K562 (cell line): ENCODE data around the gene PGS1. TPM values are rescaled to one million over a fixed set of nuclear protein-coding genes. Genes with fewer than 3 reads are reported as not detected.

Experiments
- ATAC-seq: fragments of 200-7000 bp; cut with Tn5 transposase; 3 replicates; pipeline ENCODE4 v1.9.1; 2020; ENCODE audit warnings: moderate library complexity
- BruUV-seq: library from RNA; stranded (reverse); fragments of 400-500 nt; replicated peaks from 2 replicates; lab custom pipeline; 2021; lab: Mats Ljungman, UMichigan
- CTCF ChIA-PET: fragments of 300-600 bp; formaldehyde crosslinking; extraction: SDS; loops from one replicate; lab custom pipeline; 2021; ENCODE audit warnings: low intra/inter-chr PET ratio; lab: Yijun Ruan, JAX
- POLR2A ChIA-PET: fragments of 300-600, 350-650 bp; sonication (Branson Sonifier 250); formaldehyde crosslinking; extraction: SDS; loops from one replicate; lab custom pipeline; 2021; ENCODE audit warnings: antibody characterized with exemption, inconsistent platforms; lab: Yijun Ruan, JAX
- DNase-seq, 4 experiments: peaks; one replicate each; pipeline versions ENCODE4 v3.0.0 to v3.0.0-alpha.2; 2011 to 2018; ENCODE audit warnings: low spot score in 3 of 4, mixed read lengths in 3 of 4; ENCODE audit errors: extremely low read depth in 1 of 4
- FAIRE-seq: peaks from 2 replicates; lab custom pipeline; 2011; peaks lifted over from hg19 to GRCh38; lab: Jason Lieb, UNC
- H2AFZ ChIP-seq: 2 replicates; pipeline ENCODE4 v1.6.0; 2011; ENCODE audit warnings: low read depth, low read length, control low read depth, inconsistent platforms
- H3K27ac ChIP-seq: fragments of 200-600 bp; 3 replicates; pipeline ENCODE4 v1.8.0; 2011; ENCODE audit warnings: low read depth, mild to moderate bottlenecking, control low read depth, inconsistent platforms, low read length, moderate library complexity, mixed read lengths; ENCODE audit errors: extremely low read depth
- H3K27me3 ChIP-seq, 2 experiments: fragments of 300-600 bp in 1 of 2; 2 replicates in 1 of 2; 3 replicates in 1 of 2; pipeline versions ENCODE4 v1.6.0 to v1.8.0; 2011; ENCODE audit warnings: inconsistent platforms in 2 of 2, low read length in 2 of 2, mild to moderate bottlenecking in 1 of 2, mixed read lengths in 1 of 2, moderate library complexity in 1 of 2; ENCODE audit not compliant: control insufficient read depth in 2 of 2, insufficient read depth in 2 of 2
- H3K36me3 ChIP-seq: fragments of 300-600 bp; 3 replicates; pipeline ENCODE4 v1.8.0; 2011; ENCODE audit warnings: mild to moderate bottlenecking, low read length, inconsistent platforms; ENCODE audit not compliant: control insufficient read depth, insufficient read depth
- H3K4me1 ChIP-seq, 2 experiments: fragments of 200-600 bp in 1 of 2; replicated peaks in 1 of 2; 2 replicates in 1 of 2; 3 replicates in 1 of 2; pipeline versions ENCODE4 v1.5.1 to v1.8.0; 2011; ENCODE audit warnings: inconsistent platforms in 2 of 2, low read length in 2 of 2, mild to moderate bottlenecking in 1 of 2, mixed read lengths in 1 of 2, moderate library complexity in 1 of 2; ENCODE audit not compliant: control insufficient read depth in 2 of 2, insufficient read depth in 2 of 2
- H3K4me2 ChIP-seq: 2 replicates; pipeline ENCODE4 v1.6.1; 2011; ENCODE audit warnings: low read length, control low read depth, inconsistent platforms, mixed read lengths; ENCODE audit not compliant: insufficient read depth
- H3K4me3 ChIP-seq: fragments of 200-600 bp; sonication (generic), shearing (Covaris generic); 2 replicates; pipeline ENCODE4 v1.5.1; 2016; ENCODE audit warnings: control low read depth, inconsistent platforms
- H3K79me2 ChIP-seq: fragments of 200-600 bp; 3 replicates; pipeline ENCODE4 v1.8.0; 2011; ENCODE audit warnings: low read length, inconsistent platforms; ENCODE audit not compliant: control insufficient read depth, insufficient read depth
- H3K9ac ChIP-seq, 2 experiments: 2 replicates each; pipeline versions ENCODE4 v1.6.0 to v1.6.1; 2011; ENCODE audit warnings: low read depth in 2 of 2, low read length in 2 of 2, control low read depth in 1 of 2, inconsistent platforms in 1 of 2, mild to moderate bottlenecking in 1 of 2, mixed read lengths in 1 of 2; ENCODE audit not compliant: insufficient read depth in 1 of 2
- H3K9me1 ChIP-seq: one replicate; pipeline ENCODE4 v1.6.0; 2011; ENCODE audit warnings: inconsistent platforms, mild to moderate bottlenecking, low read length, moderate library complexity; ENCODE audit not compliant: control insufficient read depth, insufficient read depth
- H3K9me3 ChIP-seq: replicated peaks from 2 replicates; pipeline ENCODE4 v1.5.1; 2011; ENCODE audit warnings: low read depth, low read length, inconsistent platforms; ENCODE audit not compliant: control insufficient read depth, insufficient read depth
- H4K20me1 ChIP-seq: replicated peaks from 2 replicates; pipeline ENCODE4 v1.6.1; 2011; ENCODE audit warnings: low read length, inconsistent platforms, mixed read lengths; ENCODE audit not compliant: control insufficient read depth, insufficient read depth
- DPF2 ChIP-seq: fragments of 450-650 bp; IDR thresholded peaks from 2 replicates; pipeline ENCODE4 v1.6.1; 2016
- FOXO4 ChIP-seq: fragments of 450-650 bp; formaldehyde crosslinking; IDR thresholded peaks from 2 replicates; pipeline ENCODE4 v1.4.0; 2020; ENCODE audit warnings: mild to moderate bottlenecking, moderate library complexity
- HNRNPLL ChIP-seq: fragments of 200-400 bp; formaldehyde crosslinking; IDR thresholded peaks from 2 replicates; pipeline ENCODE4 v1.6.1; 2017; ENCODE audit warnings: low read length, low read depth, mild to moderate bottlenecking; ENCODE audit not compliant: poor library complexity, severe bottlenecking
- KDM5B ChIP-seq: fragments of 200-600 bp; sonication (generic); IDR thresholded peaks from 2 replicates; pipeline ENCODE4 v1.6.1; 2012; ENCODE audit warnings: low read depth, mild to moderate bottlenecking, moderate library complexity, low read length, control low read depth, inconsistent platforms; ENCODE audit not compliant: insufficient replicate concordance
- LARP7 ChIP-seq: fragments of 450-650 bp; IDR thresholded peaks from 2 replicates; pipeline ENCODE4 v1.6.1; 2016
- MYNN ChIP-seq, 2 experiments: sonication (generic); formaldehyde crosslinking in 1 of 2; IDR thresholded peaks; 2 replicates each; pipeline versions ENCODE4 v1.5.0 to v1.6.1; 2016 to 2020; ENCODE audit warnings: antibody characterized with exemption in 1 of 2, missing genetic modification reagents in 1 of 2
- NFYB ChIP-seq: IDR thresholded peaks from 2 replicates; pipeline ENCODE4 v1.6.1; 2011; ENCODE audit warnings: mild to moderate bottlenecking, moderate library complexity; ENCODE audit not compliant: insufficient read length; ENCODE audit errors: extremely low read depth
- TAF7 ChIP-seq: fragments of 450-650 bp; IDR thresholded peaks from 2 replicates; pipeline ENCODE4 v1.6.1; 2016; ENCODE audit warnings: missing genetic modification characterization, missing compliant biosample characterization
- THRAP3 ChIP-seq: fragments of 450-650 bp; IDR thresholded peaks from 2 replicates; pipeline ENCODE4 v1.6.1; 2016; ENCODE audit warnings: mild to moderate bottlenecking, inconsistent platforms, borderline replicate concordance
- THRB ChIP-seq: fragments of 450-650 bp; formaldehyde crosslinking; conservative IDR thresholded peaks from 2 replicates; pipeline ENCODE4 v1.4.0; 2022; ENCODE audit warnings: mild to moderate bottlenecking, missing genetic modification characterization
- ZNF280B ChIP-seq: fragments of 250-450 bp; sonication (Bioruptor Pico); IDR thresholded peaks from 2 replicates; pipeline ENCODE4 v1.5.1; 2021; ENCODE audit warnings: mild to moderate bottlenecking
- WGBS: fragments of 100-300 bp; shearing (Covaris generic); methylation state at CpG from one replicate; pipeline ENCODE4 v1.1.6; 2016; ENCODE audit warnings: low coverage, mixed read lengths; ENCODE audit not compliant: insufficient coverage; ENCODE audit errors: missing lambda C conversion rate; 5-methylcytosine and 5-hydroxymethylcytosine counted together
- in situ Hi-C: fragments of 300-500 bp; cut with MboI; formaldehyde crosslinking; loops from 4 replicates; pipeline ENCODE4 v1.15.0; 2018; ENCODE audit warnings: inconsistent platforms, mixed read lengths
- intact Hi-C: fragments of 100-400 bp; cut with micrococcal nuclease; formaldehyde crosslinking; loops from 2 replicates; pipeline ENCODE4 v1.14.2; 2022
- polyA plus RNA-seq, 8 experiments: library from polyadenylated mRNA; depleted of rRNA in 4 of 8; stranded (reverse) in 5 of 8; unstranded in 3 of 8; fragments of >200 nt; fragmentation: Nextera tagmentation in 2 of 8; fragmentation: Illumina TruSeq in 1 of 8; extraction: Ambion mirVana in 2 of 8; extraction: Trizol in 1 of 8; gene quantifications; 2 replicates each; pipeline versions ENCODE4 v1.2.1 to v1.2.3, GENCODE V29; 2011 to 2014; ENCODE audit warnings: inconsistent platforms in 1 of 8, missing spikeins in 1 of 8
- total RNA-seq, 7 experiments: library from RNA; depleted of rRNA in 6 of 7; stranded (reverse); fragments of >200 nt in 6 of 7; fragmentation: Illumina TruSeq in 2 of 7; extraction: Trizol in 2 of 7; gene quantifications; 2 replicates each; pipeline versions ENCODE4 v1.2.1 to v1.2.3, GENCODE V29; 2011 to 2021; ENCODE audit warnings: low replicate concordance in 1 of 7
- TF ChIP-seq, protein P1 (sequence below): fragments of 200-800 bp; sonication (Bioruptor generic); IDR thresholded peaks from 2 replicates; pipeline ENCODE4 v1.6.1; 2017; ENCODE audit warnings: missing genetic modification characterization, missing compliant biosample characterization
- TF ChIP-seq, protein P2 (sequence below), 2 experiments: fragments of 450-650 bp in 1 of 2; IDR thresholded peaks; 2 replicates each; pipeline ENCODE4 v1.6.1; 2011 to 2017; ENCODE audit warnings: low read depth in 2 of 2, antibody characterized with exemption in 1 of 2, borderline replicate concordance in 1 of 2, low read length in 1 of 2, mild to moderate bottlenecking in 1 of 2, mixed read lengths in 1 of 2; ENCODE audit not compliant: control insufficient read depth in 1 of 2

Gene PGS1
- total and polyA plus RNA-seq, 9 of the 15 experiments (the other 6 are each of a cell fraction or from before 2014, with no cell fraction given) = 1.3 to 39.4 (median 22.3) TPM

GRCh38 chr17:78451753-78452152 is 73.3 kb downstream of the PGS1 start:
- no peak overlapping the region for H3K9ac ChIP-seq
- H3K36me3 ChIP-seq = no peaks in the 10 kb centered on the region
- intact Hi-C loops (no loop called here), in situ Hi-C loops (no loop called here)
- ATAC-seq (no peak), FAIRE-seq (no peak), DNase-seq (no peak)
- H2AFZ ChIP-seq = no peak overlapping the region
- H3K9me3 ChIP-seq = no peaks in the 10 kb centered on the region
- H3K79me2 ChIP-seq = no peaks in the 10 kb centered on the region
- peaks cover 14% of the 10 kb centered on the region for H4K20me1 ChIP-seq
- ChIA-PET CTCF (no interaction called here), POLR2A (interaction anchor here (1.2 kb wide), 1 partner anchor 9 kb away, joined by 4 read pairs; no protein-coding TSS in a partner anchor)
- 0% methylated on average over 6 of the region's 7 CpGs for WGBS
- H3K27ac ChIP-seq = no peak overlapping the region
- no peak overlapping the region for H3K4me2 ChIP-seq
- peaks cover 58 to 86% of the 10 kb centered on the region in 2 experiments for H3K27me3 ChIP-seq
- peaks cover 0 to 10% of the 10 kb centered on the region in 2 experiments; a peak in 1 of 5 replicates for H3K4me1 ChIP-seq
- no peaks in the 10 kb centered on the region for H3K9me1 ChIP-seq
- no peak overlapping the region for H3K4me3 ChIP-seq
- no TSS peak for BruUV-seq
- TF ChIP-seq NFYB (no peak), THRB (no peak), TAF7 (tag) (no peak), HNRNPLL (no peak), DPF2 (no peak), ZNF280B (no peak), LARP7 (no peak), FOXO4 (CRISPR knock-in tag) (no peak), MYNN (IDR thresholded peaks at IDR 0.05) (no peak), MYNN (CRISPR knock-in tag; IDR thresholded peaks at IDR 0.05) (no peak), KDM5B (no peak), THRAP3 (no peak)
- TF ChIP-seq, protein P1, sequence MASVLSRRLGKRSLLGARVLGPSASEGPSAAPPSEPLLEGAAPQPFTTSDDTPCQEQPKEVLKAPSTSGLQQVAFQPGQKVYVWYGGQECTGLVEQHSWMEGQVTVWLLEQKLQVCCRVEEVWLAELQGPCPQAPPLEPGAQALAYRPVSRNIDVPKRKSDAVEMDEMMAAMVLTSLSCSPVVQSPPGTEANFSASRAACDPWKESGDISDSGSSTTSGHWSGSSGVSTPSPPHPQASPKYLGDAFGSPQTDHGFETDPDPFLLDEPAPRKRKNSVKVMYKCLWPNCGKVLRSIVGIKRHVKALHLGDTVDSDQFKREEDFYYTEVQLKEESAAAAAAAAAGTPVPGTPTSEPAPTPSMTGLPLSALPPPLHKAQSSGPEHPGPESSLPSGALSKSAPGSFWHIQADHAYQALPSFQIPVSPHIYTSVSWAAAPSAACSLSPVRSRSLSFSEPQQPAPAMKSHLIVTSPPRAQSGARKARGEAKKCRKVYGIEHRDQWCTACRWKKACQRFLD (CRISPR knock-in tag) = no peak
- TF ChIP-seq, protein P2, sequence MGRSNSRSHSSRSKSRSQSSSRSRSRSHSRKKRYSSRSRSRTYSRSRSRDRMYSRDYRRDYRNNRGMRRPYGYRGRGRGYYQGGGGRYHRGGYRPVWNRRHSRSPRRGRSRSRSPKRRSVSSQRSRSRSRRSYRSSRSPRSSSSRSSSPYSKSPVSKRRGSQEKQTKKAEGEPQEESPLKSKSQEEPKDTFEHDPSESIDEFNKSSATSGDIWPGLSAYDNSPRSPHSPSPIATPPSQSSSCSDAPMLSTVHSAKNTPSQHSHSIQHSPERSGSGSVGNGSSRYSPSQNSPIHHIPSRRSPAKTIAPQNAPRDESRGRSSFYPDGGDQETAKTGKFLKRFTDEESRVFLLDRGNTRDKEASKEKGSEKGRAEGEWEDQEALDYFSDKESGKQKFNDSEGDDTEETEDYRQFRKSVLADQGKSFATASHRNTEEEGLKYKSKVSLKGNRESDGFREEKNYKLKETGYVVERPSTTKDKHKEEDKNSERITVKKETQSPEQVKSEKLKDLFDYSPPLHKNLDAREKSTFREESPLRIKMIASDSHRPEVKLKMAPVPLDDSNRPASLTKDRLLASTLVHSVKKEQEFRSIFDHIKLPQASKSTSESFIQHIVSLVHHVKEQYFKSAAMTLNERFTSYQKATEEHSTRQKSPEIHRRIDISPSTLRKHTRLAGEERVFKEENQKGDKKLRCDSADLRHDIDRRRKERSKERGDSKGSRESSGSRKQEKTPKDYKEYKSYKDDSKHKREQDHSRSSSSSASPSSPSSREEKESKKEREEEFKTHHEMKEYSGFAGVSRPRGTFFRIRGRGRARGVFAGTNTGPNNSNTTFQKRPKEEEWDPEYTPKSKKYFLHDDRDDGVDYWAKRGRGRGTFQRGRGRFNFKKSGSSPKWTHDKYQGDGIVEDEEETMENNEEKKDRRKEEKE (IDR thresholded peaks at IDR 0.05; ENCODE audit: borderline replicate concordance in 1 of 2, control insufficient read depth in 1 of 2, low read depth in 2 of 2, low read length in 1 of 2) = no peak
